ENCODE data around the gene CNTNAP2. TPM values are rescaled to one million over a fixed set of nuclear protein-coding genes. Genes with fewer than 3 reads are reported as not detected.

Gene CNTNAP2
- total and polyA plus RNA-seq, 9 of the 15 experiments (the other 6 are each of a cell fraction or from before 2014, with no cell fraction given): 0.04 to 0.62 (median 0.09) TPM; not detected in 4

GRCh38 chr7:146725520-146725919 lies 608.9 kb downstream of the CNTNAP2 start:
- ATAC-seq (no peak), DNase-seq (ENCODE audit: extremely low read depth in 1 of 4, low spot score in 3 of 4) (no peak), FAIRE-seq (no peak)
- Histone ChIP-seq H3K4me3 (no peak overlapping the region), H3K4me1 (replicated peaks in 1 of 2; ENCODE audit: control insufficient read depth in 2 of 2, insufficient read depth in 2 of 2, low read length in 2 of 2) (no peaks in the 10 kb centered on the region), H3K9ac (ENCODE audit: insufficient read depth in 1 of 2, low read depth in 2 of 2, low read length in 2 of 2) (no peak overlapping the region), H3K27me3 (ENCODE audit: control insufficient read depth in 2 of 2, insufficient read depth in 2 of 2, low read length in 2 of 2) (no peaks in the 10 kb centered on the region), H2AFZ (ENCODE audit: low read depth, low read length) (no peak overlapping the region), H3K9me3 (replicated peaks; ENCODE audit: control insufficient read depth, insufficient read depth, low read depth, low read length) (peaks cover 3% of the 10 kb centered on the region; the same call in 1 of the 2 replicates), H3K9me1 (ENCODE audit: control insufficient read depth, insufficient read depth, low read length) (no peaks in the 10 kb centered on the region), H4K20me1 (replicated peaks; ENCODE audit: control insufficient read depth, insufficient read depth, low read length) (no peaks in the 10 kb centered on the region), H3K36me3 (ENCODE audit: control insufficient read depth, insufficient read depth, low read length) (no peaks in the 10 kb centered on the region), H3K79me2 (ENCODE audit: control insufficient read depth, insufficient read depth, low read length) (no peaks in the 10 kb centered on the region), H3K27ac (ENCODE audit: extremely low read depth, low read depth, low read length) (no peak overlapping the region), H3K4me2 (ENCODE audit: insufficient read depth, low read length) (no peak overlapping the region)
- no TSS peak for BruUV-seq (replicated peaks)
- ChIA-PET CTCF (ENCODE audit: low intra/inter-chr PET ratio) (no interaction called here), POLR2A (interaction anchor here (1.0 kb wide), 1 partner anchor 210 kb away, joined by 3 read pairs; no protein-coding TSS in a partner anchor)
- in situ Hi-C loops (cut with MboI): no loop called here
- intact Hi-C loops (cut with micrococcal nuclease): no loop called here
- WGBS (ENCODE audit: insufficient coverage, low coverage, missing lambda C conversion rate): 1% methylated on average over 3 of the region's 3 CpGs
- TF ChIP-seq HOXB6 (CRISPR knock-in tag; IDR thresholded peaks at IDR 0.05; ENCODE audit: borderline replicate concordance) (no peak), MBD1 (CRISPR knock-in tag; IDR thresholded peaks at IDR 0.05) (no peak), SMARCE1 (IDR thresholded peaks at IDR 0.05) (no peak), RBM34 (IDR thresholded peaks at IDR 0.05; ENCODE audit: borderline replicate concordance, insufficient read depth, low read length) (no peak), TEAD1 (CRISPR knock-in tag; IDR thresholded peaks at IDR 0.05) (no peak), REST (IDR thresholded peaks at IDR 0.05; ENCODE audit: borderline replicate concordance) (no peak), REST (CRISPR knock-in tag; IDR thresholded peaks at IDR 0.05; ENCODE audit: low read depth) (no peak), ARID2 (IDR thresholded peaks at IDR 0.05) (no peak), ZNF780A (CRISPR knock-in tag; IDR thresholded peaks at IDR 0.05) (no peak), AFF4 (CRISPR knock-in tag; IDR thresholded peaks at IDR 0.05) (no peak)
